ENCODE results near the gene GUCY1B1. TPM values are rescaled to one million over a fixed set of nuclear protein-coding genes. Genes with fewer than 3 reads are reported as not detected.

Gene GUCY1B1
- total RNA-seq (2014; rRNA removed; shearing (Covaris generic)): not detected in 2 replicates

DNA sequence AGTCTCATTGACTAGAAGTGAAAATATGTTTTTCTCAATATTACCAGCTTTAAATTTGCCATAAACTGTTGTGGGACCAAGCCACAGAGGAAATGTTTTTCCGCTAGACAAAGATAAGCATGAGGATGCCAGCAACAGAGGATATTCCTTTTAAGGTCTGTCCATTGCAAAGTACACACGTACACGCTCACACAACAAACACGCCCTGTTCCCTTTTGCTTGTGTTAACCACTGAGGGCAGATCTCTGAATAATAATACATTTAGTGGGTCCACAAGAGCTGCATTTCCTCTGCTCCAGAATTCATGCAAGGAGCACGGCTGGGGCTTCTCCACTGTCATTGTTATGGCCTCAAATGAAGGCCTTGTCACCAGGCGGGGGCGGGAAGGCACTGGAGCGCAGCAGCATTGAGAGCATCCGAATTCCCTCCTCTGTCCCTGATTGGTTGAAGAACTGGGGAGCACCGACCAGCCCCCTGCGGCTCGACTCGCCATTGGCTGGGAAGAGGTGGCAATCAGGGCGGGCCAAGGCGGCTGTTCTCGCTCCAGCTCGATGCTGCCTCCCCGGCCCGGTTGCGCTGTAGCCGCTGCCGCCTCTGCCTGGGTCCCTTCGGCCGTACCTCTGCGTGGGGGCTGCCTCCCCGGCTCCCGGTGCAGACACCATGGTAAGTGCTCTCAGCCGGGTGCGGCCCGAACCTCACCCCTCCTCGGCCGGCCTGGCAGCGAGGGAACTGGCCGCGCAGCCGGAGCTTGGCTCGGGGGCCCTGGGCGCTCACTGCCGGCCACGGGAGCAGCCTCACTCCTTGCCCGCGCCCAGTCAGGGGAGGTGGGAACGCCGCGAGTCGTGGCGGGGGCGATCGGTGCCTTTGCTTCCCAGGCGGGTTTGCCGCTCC, at the start of gene GUCY1B1:
Gene GUCY1B1 (plus strand): TSS at position 541 of the 891 bp plus-strand sequence. CDS start 120 bp downstream, at position 661.

Other genes with a start within 250 kb of the GUCY1B1 start
- gene GUCY1A1, start 92.2 kb upstream of the GUCY1B1 start, total RNA-seq (2014; rRNA removed; shearing (Covaris generic)): 0.34 TPM in 1 of 2 replicates, not detected in the other
- gene ASIC5, start 107.3 kb downstream of the GUCY1B1 start, total RNA-seq (2014; rRNA removed; shearing (Covaris generic)): not detected in 2 replicates
- gene TDO2, start 144.7 kb downstream of the GUCY1B1 start, total RNA-seq (2014; rRNA removed; shearing (Covaris generic)): 0.41 TPM in 1 of 2 replicates, not detected in the other
- 1.5 and 1.9 TPM in 2 replicates for gene CTSO, start 194.8 kb downstream of the GUCY1B1 start, total RNA-seq (2014; rRNA removed; shearing (Covaris generic))